Psoas muscle (tissue), 8 donors: Measurements from ENCODE around the gene CA5A. TPM values are rescaled to one million over a fixed set of nuclear protein-coding genes. Genes with fewer than 3 reads are reported as not detected.
A peak's percentile ranks its signal among the peaks of the same experiment; 100 is the strongest.
"Not testable (repeated sequence)": the region's sequence is repeated elsewhere in the genome, so short reads cannot be mapped to it uniquely, and the experiment has no call there.

Source experiments
- ATAC-seq, 4 donors: fragments of 200-7000 bp; cut with Tn5 transposase; one replicate each; pipeline ENCODE4 v1.9.1; 2020; ENCODE audit warnings: moderate library complexity in 3 of 4, mild to moderate bottlenecking in 2 of 4
- DNase-seq, 2 donors: peaks; one replicate each; pipeline ENCODE4 v3.0.0-alpha.2; 2020
- H3K27ac ChIP-seq: fragments of 200-600 bp; one replicate; pipeline ENCODE4 v1.8.0; 2022
- H3K27me3 ChIP-seq, 3 donors: fragments of 200-600 bp in 1 of 3; one replicate each; pipeline versions ENCODE4 v1.6.1 to v1.8.0; 2013 to 2022; ENCODE audit warnings: low read length in 2 of 3, mild to moderate bottlenecking in 2 of 3, moderate library complexity in 1 of 3; ENCODE audit not compliant: insufficient read depth in 3 of 3
- H3K36me3 ChIP-seq, 2 donors: fragments of 200-600 bp in 1 of 2; one replicate each; pipeline versions ENCODE4 v1.6.1 to v1.8.0; 2013 to 2022; ENCODE audit warnings: low read depth in 1 of 2, mild to moderate bottlenecking in 1 of 2, moderate library complexity in 1 of 2; ENCODE audit not compliant: insufficient read depth in 1 of 2
- H3K4me1 ChIP-seq: fragments of 200-600 bp; one replicate; pipeline ENCODE4 v1.8.0; 2022
- H3K4me3 ChIP-seq: fragments of 200-600 bp; one replicate; pipeline ENCODE4 v1.8.0; 2022; ENCODE audit warnings: mild to moderate bottlenecking
- H3K9me3 ChIP-seq: fragments of 200-600 bp; one replicate; pipeline ENCODE4 v1.8.0; 2022
- WGBS, 3 donors: extraction: QIAGEN DNeasy Blood & Tissue Kit; methylation state at CpG; one replicate each; pipeline versions ENCODE4 v1.1.6 to v1.1.7; 2013; 5-methylcytosine and 5-hydroxymethylcytosine counted together
- intact Hi-C, 2 donors: fragments of 100-400 bp; cut with DNase I; formaldehyde crosslinking; loops; one replicate each; pipeline versions ENCODE4 v1.11.0 to v1.14.2; 2022
- polyA plus RNA-seq, 3 donors: library from polyadenylated mRNA; stranded (reverse); fragments of 200-250 nt; gene quantifications; one replicate each; pipeline ENCODE4 v1.2.3, GENCODE V29; 2013
- total RNA-seq, 4 donors: library from RNA; stranded (reverse); fragmentation: NEBNext Ultra II Directional in 2 of 4; extraction: Animal tissue kit (Norgen Biotek cat#: 25700) in 2 of 4; gene quantifications; one replicate each; pipeline versions ENCODE4 v1.2.1 to v1.2.4, GENCODE V29; 2021 to 2023
- TF ChIP-seq, protein P1 (sequence below): fragments of 200-600 bp; IDR thresholded peaks from one replicate; pipeline ENCODE4 v1.8.0; 2022; ENCODE audit warnings: antibody characterized with exemption
- donor health status: healthy with polysubstance abuse.
- donor health status: DM: no; HTN: no; CAD: no; lungs with moderate emphysema.
- donor health status: Bipolar disorder and iron deficiency.
- donor health status: healthy.
- donor health status: DM: yes; HTN: yes; CAD: no.
- donor health status: DM: no; HTN: no; CAD: no.
- donor health status: DM: no; HTN: no; CAD: no.
- donor health status: DM: yes; HTN: yes; CAD: no.

CA5A gene
- total and polyA plus RNA-seq, 7 donors: 0.12 TPM; not detected in 6

DNA sequence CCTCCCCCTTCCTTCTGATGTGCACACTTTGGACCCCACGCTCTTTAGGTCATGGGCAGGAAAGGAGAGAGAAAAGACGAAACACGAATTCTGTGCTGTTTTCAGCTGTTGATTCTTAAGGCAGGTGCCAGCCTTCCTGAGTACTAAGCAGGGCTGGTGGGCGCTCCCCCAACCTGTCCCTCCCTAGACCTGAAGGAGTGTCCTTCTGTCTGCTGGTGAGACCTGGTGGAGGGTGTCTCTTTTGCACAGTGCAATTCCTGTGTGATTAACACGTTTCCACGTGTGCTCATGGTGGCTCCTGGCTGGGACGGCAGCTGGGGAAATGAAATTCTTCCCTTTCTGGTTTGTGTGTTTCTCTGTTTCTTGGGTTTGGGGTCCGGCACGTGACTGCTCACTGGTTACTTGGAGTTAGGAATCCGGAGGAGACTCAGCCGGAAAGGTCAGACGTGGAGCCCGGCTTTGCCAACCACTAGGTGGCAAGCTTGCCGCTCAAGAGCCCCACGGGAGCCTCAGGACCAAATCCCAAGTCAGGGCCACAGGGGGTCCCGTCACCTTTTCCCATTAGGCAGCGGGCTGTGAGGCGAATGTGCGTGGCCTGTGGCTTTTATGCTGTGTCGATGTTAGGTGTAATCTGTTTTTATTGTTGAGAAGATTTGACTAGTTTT is 46.9 kb upstream of the CA5A start:
- H3K9me3 ChIP-seq, H3K4me3 ChIP-seq, H3K27me3 ChIP-seq, DNase-seq: not testable (repeated sequence)
- Histone ChIP-seq H3K27ac (peak overlapping the region; percentile 68), H3K4me1 (peaks cover 19% of the 10 kb centered on the region), H3K36me3 (peaks cover 2 to 41% of the 10 kb centered on the region in 2 donors)
- intact Hi-C loops: loop anchor here in 1 of 2 donors (5.0 kb wide), 1 partner anchor 454 kb away; no protein-coding TSS in a partner anchor
- ATAC-seq: peak; percentile 46 to 78 (median 58)
- WGBS, 3 donors: 34 to 41% (median 38%) methylated on average over 19 to 20 of the region's 20 CpGs
- TF ChIP-seq, protein P1, sequence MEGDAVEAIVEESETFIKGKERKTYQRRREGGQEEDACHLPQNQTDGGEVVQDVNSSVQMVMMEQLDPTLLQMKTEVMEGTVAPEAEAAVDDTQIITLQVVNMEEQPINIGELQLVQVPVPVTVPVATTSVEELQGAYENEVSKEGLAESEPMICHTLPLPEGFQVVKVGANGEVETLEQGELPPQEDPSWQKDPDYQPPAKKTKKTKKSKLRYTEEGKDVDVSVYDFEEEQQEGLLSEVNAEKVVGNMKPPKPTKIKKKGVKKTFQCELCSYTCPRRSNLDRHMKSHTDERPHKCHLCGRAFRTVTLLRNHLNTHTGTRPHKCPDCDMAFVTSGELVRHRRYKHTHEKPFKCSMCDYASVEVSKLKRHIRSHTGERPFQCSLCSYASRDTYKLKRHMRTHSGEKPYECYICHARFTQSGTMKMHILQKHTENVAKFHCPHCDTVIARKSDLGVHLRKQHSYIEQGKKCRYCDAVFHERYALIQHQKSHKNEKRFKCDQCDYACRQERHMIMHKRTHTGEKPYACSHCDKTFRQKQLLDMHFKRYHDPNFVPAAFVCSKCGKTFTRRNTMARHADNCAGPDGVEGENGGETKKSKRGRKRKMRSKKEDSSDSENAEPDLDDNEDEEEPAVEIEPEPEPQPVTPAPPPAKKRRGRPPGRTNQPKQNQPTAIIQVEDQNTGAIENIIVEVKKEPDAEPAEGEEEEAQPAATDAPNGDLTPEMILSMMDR: peak; percentile 56

DNA sequence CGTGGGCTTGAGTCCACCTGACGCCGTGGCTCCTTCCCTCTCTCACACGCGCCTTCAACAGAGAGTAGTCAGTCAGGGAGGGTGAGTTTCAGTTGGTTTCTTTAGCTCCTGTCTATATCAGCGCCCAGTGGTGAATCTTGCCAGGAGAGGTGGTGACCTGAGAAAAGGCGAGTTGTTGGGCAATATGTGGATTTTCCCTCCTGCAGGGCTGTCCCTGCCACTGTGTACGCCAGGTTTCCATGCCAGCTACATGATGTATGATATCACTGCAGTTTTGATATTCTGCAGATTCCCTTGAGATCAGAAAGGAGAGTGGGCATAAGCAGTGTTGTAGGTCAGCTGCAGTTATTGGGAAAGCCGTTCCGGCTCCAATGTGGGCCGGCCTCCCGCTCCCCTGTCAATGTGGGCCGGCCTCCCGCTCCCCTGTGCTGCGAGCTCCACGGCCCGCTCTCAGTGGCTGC is 46.3 kb upstream of the CA5A start:
- TF ChIP-seq, protein P1: no peak
- Histone ChIP-seq H3K36me3 (peaks cover 2 to 44% of the 10 kb centered on the region in 2 donors), H3K4me3 (no peak overlapping the region), H3K9me3 (no peaks in the 10 kb centered on the region), H3K27ac (peak overlapping the region; percentile 68), H3K27me3 (no peaks in the 10 kb centered on the region), H3K4me1 (peaks cover 19% of the 10 kb centered on the region)
- no peak for DNase-seq
- ATAC-seq: no peak
- 76 to 85% (median 77%) methylated on average over 16 to 17 of the region's 17 CpGs for WGBS, 3 donors
- intact Hi-C loops: loop anchor here in 1 of 2 donors (5.0 kb wide), 1 partner anchor 455 kb away; no protein-coding TSS in a partner anchor

DNA sequence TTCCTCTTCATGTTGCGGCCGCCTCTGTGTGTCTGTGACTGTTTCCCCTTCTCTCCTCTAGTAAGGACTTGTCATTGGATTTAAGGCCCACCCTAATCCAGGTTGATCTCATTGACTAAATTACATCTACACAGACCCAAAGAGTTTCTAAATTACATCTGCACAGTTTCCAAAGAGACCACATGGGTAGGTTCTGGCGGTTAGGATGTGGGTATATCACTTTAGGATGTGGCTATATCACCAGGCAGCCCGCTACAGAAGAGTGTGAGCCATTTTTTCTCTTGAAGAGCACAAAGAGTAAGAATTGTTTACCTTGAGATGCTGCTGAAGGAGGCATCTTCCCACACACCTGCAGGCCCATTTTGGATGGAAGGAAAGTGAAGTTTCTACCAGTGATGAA is 45.0 kb upstream of the CA5A start:
- not testable (repeated sequence) for DNase-seq, H3K27me3 ChIP-seq, H3K4me3 ChIP-seq, H3K27ac ChIP-seq, H3K9me3 ChIP-seq, ATAC-seq
- intact Hi-C loops: loop anchor here in 1 of 2 donors (5.0 kb wide), 1 partner anchor 456 kb away; no protein-coding TSS in a partner anchor
- Histone ChIP-seq H3K4me1 (peaks cover 19% of the 10 kb centered on the region), H3K36me3 (peaks cover 2 to 44% of the 10 kb centered on the region in 2 donors)
- 82 to 86% (median 82%) methylated on average over 4 of the region's 4 CpGs for WGBS, 3 donors

DNA sequence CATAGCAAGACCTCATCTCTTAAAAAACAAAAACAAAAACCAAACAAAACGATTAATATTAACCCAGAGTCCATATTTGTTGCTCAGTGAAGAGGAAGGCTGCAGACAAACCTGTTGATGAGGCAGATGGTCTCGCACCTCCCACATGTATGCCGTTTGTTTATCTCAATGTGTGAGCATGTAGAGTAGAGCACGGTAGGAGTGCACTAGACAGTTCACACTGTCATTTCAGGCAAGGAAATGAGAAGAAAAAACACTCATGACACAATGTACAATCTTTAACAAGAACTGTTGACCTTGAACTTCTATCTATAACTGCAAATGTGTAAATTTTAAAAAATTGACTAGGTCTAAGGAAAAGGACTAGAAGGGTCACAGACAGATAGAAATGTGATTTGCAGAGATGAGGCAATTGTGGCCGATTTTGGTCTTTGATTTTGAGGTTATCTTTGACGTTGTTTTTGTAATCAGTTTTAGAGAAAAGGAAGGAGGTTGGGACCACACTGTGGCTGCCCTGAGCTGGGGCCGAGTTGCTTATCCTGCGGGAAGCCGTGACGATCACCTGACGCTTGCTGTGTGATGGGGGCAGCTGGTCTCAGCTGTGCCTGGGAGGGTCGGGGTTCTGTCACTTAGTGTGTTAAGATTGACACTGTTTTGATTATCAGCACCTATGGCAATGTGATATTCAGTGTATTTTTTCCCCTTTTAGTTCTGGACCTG is 43.7 kb upstream of the CA5A start:
- Histone ChIP-seq H3K36me3 (peaks cover 2 to 42% of the 10 kb centered on the region in 2 donors), H3K27ac (peak overlapping the region; percentile 63), H3K4me1 (peaks cover 19% of the 10 kb centered on the region)
- not testable (repeated sequence) for ATAC-seq, H3K9me3 ChIP-seq, DNase-seq, H3K27me3 ChIP-seq, H3K4me3 ChIP-seq
- intact Hi-C loops: loop anchor here in 1 of 2 donors (5.0 kb wide), 1 partner anchor 457 kb away; no protein-coding TSS in a partner anchor
- 75 to 85% (median 82%) methylated on average over 12 of the region's 12 CpGs for WGBS, 3 donors

DNA sequence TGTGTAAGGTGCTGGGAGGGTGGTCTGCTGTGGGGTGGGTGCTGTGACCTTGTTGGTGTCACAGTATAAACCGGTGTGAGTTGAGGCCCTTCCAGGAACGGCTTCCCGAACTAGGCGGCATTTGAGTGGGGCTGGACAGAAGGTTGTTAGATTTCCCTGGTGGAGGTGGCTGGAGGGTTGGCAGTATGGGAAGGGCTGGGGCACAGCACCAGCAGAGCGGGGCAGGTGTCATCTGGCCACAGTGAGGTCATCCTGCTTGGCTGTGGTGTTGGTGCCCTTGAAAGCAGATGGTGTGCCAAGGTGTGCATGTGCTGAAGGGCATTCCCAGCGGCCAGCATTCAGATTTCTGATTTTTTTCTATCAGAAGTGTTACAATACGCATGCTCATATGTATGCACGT is 43.0 kb upstream of the CA5A start:
- Histone ChIP-seq H3K27me3 (no peaks in the 10 kb centered on the region), H3K36me3 (peaks cover 2 to 35% of the 10 kb centered on the region in 2 donors), H3K4me3 (no peak overlapping the region), H3K27ac (peak overlapping the region; percentile 63), H3K9me3 (no peaks in the 10 kb centered on the region), H3K4me1 (peaks cover 19% of the 10 kb centered on the region)
- TF ChIP-seq, protein P1: no peak
- ATAC-seq (peak; percentile 81 to 95 (median 85)), DNase-seq (no peak)
- WGBS, 3 donors: 40 to 59% (median 44%) methylated on average over 8 of the region's 8 CpGs
- intact Hi-C loops: no loop called here
